ENCODE results near the gene MRPS17. TPM values are rescaled to one million over a fixed set of nuclear protein-coding genes. Genes with fewer than 3 reads are reported as not detected.

The MRPS17 gene
- total and polyA plus RNA-seq, 2 of the 4 experiments (the other 2 are of a cell fraction): 9.9 to 15.2 TPM

- H3K27me3 ChIP-seq (ENCODE audit: control insufficient read depth, insufficient read depth, low read length): no peaks in the 10 kb centered on the region
- no peak overlapping the region for H3K4me2 ChIP-seq (ENCODE audit: low read depth, low read length)
- no peaks in the 10 kb centered on the region for H3K4me1 ChIP-seq (ENCODE audit: control insufficient read depth, insufficient read depth, low read length)
- no peaks in the 10 kb centered on the region for H3K9me3 ChIP-seq (ENCODE audit: control insufficient read depth, insufficient read depth, low read length)
- H2BK5ac ChIP-seq (ENCODE audit: low read depth, low read length, poor library complexity, severe bottlenecking): no peak overlapping the region
- H3K14ac ChIP-seq (replicated peaks; ENCODE audit: low read depth, low read length): no peak overlapping the region
- ChIA-PET CTCF (interaction anchor here (0.5 kb wide), 1 partner anchor 272 kb away, joined by 3 read pairs; no protein-coding TSS in a partner anchor), POLR2A (ENCODE audit: unreplicated experiment) (no interaction called here)
- H2AK5ac ChIP-seq (ENCODE audit: low read depth, low read length): no peak overlapping the region
- no peak overlapping the region for H4K5ac ChIP-seq (ENCODE audit: low read depth, low read length)
- WGBS, 2 experiments (ENCODE audit: extremely low coverage in 2 of 2, insufficient read length in 1 of 2): 95% methylated on average over 4 of the region's 11 CpGs; no CpG with 5 or more reads in 1 of the 2 experiments
- in situ Hi-C loops (cut with MboI; ENCODE audit: low sequenced_read_pairs) (loop anchor here (10.0 to 25.0 kb wide), 3 partner anchors 309 to 667 kb away; no protein-coding TSS in a partner anchor), intact Hi-C loops (cut with micrococcal nuclease) (loop anchor here (5.0 kb wide), 1 partner anchor 67 kb away; the partner anchor contains the start of gene ZNF713), dilution Hi-C loops (cut with HindIII; ENCODE audit: low sequenced_read_pairs, unreplicated experiment) (no loop called here)
- H4K20me1 ChIP-seq (ENCODE audit: insufficient read depth, low read length): no peaks in the 10 kb centered on the region
- no peak for ATAC-seq (ENCODE audit: low read depth)
- no peak overlapping the region for H3K56ac ChIP-seq (ENCODE audit: extremely low read depth, insufficient read depth, low read length)
- peaks cover 7 to 15% of the 10 kb centered on the region in 2 experiments; a peak in 3 of 4 replicates for H3K79me1 ChIP-seq (ENCODE audit: low read depth in 1 of 2, low read length in 2 of 2)
- no peak overlapping the region for H3K23ac ChIP-seq (ENCODE audit: low read depth, low read length)
- H4K91ac ChIP-seq (ENCODE audit: insufficient read depth, low read depth, low read length): no peak overlapping the region
- no peak overlapping the region for H3K9ac ChIP-seq (ENCODE audit: low read depth, low read length)
- no peak overlapping the region for H2BK15ac ChIP-seq (ENCODE audit: low read depth, low read length)
- no peak overlapping the region for H2BK120ac ChIP-seq (ENCODE audit: low read depth, low read length)
- H3K9me1 ChIP-seq (ENCODE audit: insufficient read depth, low read length): no peaks in the 10 kb centered on the region
- H3K36me3 ChIP-seq (ENCODE audit: control insufficient read depth, insufficient read depth, low read length): peaks cover 8% of the 10 kb centered on the region
- H3K18ac ChIP-seq (ENCODE audit: low read depth, low read length): no peak overlapping the region
- BruUV-seq (replicated peaks): no TSS peak
- H4K8ac ChIP-seq (ENCODE audit: low read depth in 2 of 2, low read length in 2 of 2): no peak overlapping the region
- no peak overlapping the region for H2AK9ac ChIP-seq (replicated peaks; ENCODE audit: low read depth, low read length, poor library complexity)
- no peak overlapping the region for H3K4me3 ChIP-seq (ENCODE audit: insufficient read depth, low read depth, low read length)
- no peak overlapping the region for H2AFZ ChIP-seq (replicated peaks; ENCODE audit: low read length, poor library complexity)
- TF ChIP-seq USF2 (IDR thresholded peaks at IDR 0.05; ENCODE audit: low read depth, low read length): no peak
- TF ChIP-seq POLR2A (IDR thresholded peaks at IDR 0.05; ENCODE audit: low read depth, low read length): no peak
- TF ChIP-seq NFE2L2 (IDR thresholded peaks at IDR 0.05; ENCODE audit: low read depth, low read length): no peak
- no peak for TF ChIP-seq MXI1 (IDR thresholded peaks at IDR 0.05; ENCODE audit: borderline replicate concordance, low read depth, low read length)
- no peak for TF ChIP-seq ELK1 (IDR thresholded peaks at IDR 0.05; ENCODE audit: borderline replicate concordance, low read depth, low read length)
- TF ChIP-seq SMC3 (IDR thresholded peaks at IDR 0.05; ENCODE audit: low read depth, low read length): no peak
- no peak for TF ChIP-seq MAZ (IDR thresholded peaks at IDR 0.05; ENCODE audit: borderline replicate concordance, low read depth, low read length)
- no peak for TF ChIP-seq MAFK (IDR thresholded peaks at IDR 0.05; ENCODE audit: low read depth, low read length)
- TF ChIP-seq BHLHE40 (IDR thresholded peaks at IDR 0.05; ENCODE audit: low read depth, low read length): no peak
- TF ChIP-seq CTCF (conservative IDR thresholded peaks at IDR 0.05; ENCODE audit: low read depth, low read length): no peak
- no peak for TF ChIP-seq FOS (IDR thresholded peaks at IDR 0.05; ENCODE audit: low read depth, low read length)
- TF ChIP-seq CEBPB (IDR thresholded peaks at IDR 0.05; ENCODE audit: low read depth, low read length): no peak
- TF ChIP-seq RFX5 (IDR thresholded peaks at IDR 0.05; ENCODE audit: low read depth, low read length): no peak
- TF ChIP-seq CHD1 (IDR thresholded peaks at IDR 0.05; ENCODE audit: low read depth, low read length): no peak
- H2BK20ac ChIP-seq (ENCODE audit: low read depth, low read length): no peak overlapping the region
- no peak for DNase-seq
- no peak overlapping the region for H3K27ac ChIP-seq (ENCODE audit: insufficient read depth, low read length)
- H3K4ac ChIP-seq (ENCODE audit: low read depth, low read length): no peak overlapping the region
Observed at GRCh38 chr7:55953707-55954475, 2.2 kb downstream of the MRPS17 start.
